Measurements from ENCODE around the gene DIO1.

GRCh38 chr1:53850082-53850673 is 43.8 kb upstream of the DIO1 start:
- no peak for TF ChIP-seq CTCF (IDR thresholded peaks at IDR 0.05)
- no peak for TF ChIP-seq POLR2A (IDR thresholded peaks at IDR 0.05)
